HG03066 (cell line): ENCODE data around the gene RNPS1.

Source experiments
- ATAC-seq: cut with Tn5 transposase; IDR thresholded peaks from one replicate; pipeline ENCODE4 v1.9.1; 2021; ENCODE audit warnings: low read depth; ENCODE audit not compliant: unreplicated experiment

RNPS1 gene

GRCh38 chr16:2267913-2268666 is at the start of gene RNPS1:
Gene RNPS1, minus strand, starts transcription at chr16:2268126. Its CDS starts 3,483 bp downstream, at chr16:2264643.
- ATAC-seq, result peak; percentile 63

- no peak for ATAC-seq
Observed at GRCh38 chr16:2317231-2318020, 49.5 kb upstream of the RNPS1 start.

- no peak for ATAC-seq
Observed at GRCh38 chr16:2308089-2308962, 40.4 kb upstream of the RNPS1 start.

DNA sequence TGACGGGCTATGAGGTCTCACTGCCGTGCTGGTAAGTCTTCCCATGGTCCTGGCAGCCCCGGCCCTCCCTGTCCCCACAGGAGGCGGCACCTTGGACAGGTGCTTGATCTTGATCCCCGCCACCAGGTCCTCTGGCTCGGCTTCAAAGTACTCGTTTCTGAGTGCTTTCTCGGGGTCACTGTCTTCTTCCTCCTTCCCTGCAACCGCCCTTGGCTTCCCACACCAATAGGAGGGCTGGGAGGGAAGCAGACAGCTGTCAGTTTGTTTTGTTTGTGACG is 31.9 kb upstream of the RNPS1 start:
- ATAC-seq, result no peak

- ATAC-seq, result no peak
Observed at GRCh38 chr16:2299121-2299914, 31.4 kb upstream of the RNPS1 start.

DNA sequence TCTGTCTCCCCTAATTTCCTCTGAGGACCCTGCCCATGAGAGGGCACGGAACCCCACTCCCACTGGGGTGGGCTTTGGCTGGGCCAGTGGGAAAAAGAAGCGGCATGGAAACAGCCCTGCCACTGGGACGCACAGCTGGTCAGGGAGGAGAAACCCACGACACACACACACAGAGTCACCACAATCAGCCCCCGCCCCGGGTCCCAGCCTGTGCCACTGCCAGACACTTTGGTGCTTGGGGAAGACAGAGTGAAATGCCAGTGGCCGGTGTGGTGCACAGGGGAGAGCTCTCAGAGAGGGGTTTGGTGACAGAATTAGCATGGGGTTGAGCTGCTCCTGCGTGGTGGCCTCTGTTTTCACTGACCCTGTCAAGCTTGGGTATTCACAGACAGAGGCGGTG is 30.7 kb upstream of the RNPS1 start:
- ATAC-seq, result no peak

- no peak for ATAC-seq
Observed at GRCh38 chr16:2297506-2297860, 29.6 kb upstream of the RNPS1 start.

DNA sequence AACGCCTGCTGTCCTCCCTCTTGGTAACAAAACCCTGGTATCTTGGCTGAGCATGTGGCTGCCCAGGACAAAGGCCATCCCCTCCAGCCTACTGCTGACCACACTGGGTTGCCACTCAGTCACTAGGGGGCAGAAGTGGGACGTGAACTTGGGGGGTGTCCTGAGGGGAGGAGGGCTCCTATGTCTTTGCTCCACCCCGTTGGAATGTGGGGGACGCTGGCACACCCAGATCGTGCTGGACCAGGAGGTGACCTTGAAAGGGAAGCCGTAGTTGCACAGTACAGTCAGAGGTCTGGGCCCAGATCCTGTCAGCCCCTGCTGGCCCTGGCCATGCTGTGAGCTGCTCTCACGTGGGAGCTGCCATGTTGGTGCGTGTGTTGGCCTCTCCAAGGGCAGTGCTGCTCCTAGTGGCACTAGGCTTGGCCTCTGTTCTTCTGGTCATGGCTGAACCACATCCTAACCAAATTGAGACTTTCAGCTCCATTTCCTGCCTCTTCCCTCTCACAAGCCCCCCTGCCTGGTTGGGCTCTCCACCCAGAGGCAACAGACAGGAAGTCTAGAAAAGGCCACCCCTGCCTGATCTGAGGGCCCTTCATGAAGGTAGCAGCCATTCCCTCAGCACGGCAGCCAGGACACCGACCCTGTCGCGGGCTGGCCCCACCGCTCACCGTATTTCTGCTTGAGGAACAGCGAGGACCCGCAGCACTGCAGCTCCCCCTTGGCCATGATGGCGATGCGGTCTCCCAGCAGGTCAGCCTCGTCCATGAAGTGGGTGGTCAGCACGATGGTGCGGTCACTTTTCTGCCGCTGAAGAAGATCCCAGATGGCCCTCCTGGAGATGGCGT is 29.0 kb upstream of the RNPS1 start:
- ATAC-seq, result no peak

- ATAC-seq, result peak; percentile 83
Observed at GRCh38 chr16:2295056-2295798, 27.3 kb upstream of the RNPS1 start.

- ATAC-seq, result no peak
Observed at GRCh38 chr16:2292221-2292620, 24.3 kb upstream of the RNPS1 start.

DNA sequence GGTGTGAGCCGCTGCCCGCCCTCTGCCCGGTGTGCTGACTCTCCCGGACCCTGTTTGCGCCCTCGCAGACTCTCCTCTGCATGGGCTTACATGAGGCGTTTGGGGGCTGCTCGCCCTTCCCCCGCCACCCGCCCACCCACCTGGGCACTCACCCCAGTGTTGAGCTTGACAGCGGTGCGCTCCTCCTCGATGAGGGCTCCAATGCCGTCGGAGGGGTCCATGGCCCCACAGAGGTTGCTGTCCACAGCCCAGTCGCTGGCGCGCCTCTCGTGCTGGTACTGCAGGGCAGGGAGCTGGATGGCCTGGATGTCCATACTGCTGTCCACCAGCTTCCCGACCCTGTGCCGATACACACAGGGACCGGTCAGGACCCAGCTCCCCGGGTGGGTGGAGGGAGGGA is 21.4 kb upstream of the RNPS1 start:
- no peak for ATAC-seq

GRCh38 chr16:2288726-2289125 is 20.8 kb upstream of the RNPS1 start:
- ATAC-seq, result no peak

- ATAC-seq, result no peak
Observed at GRCh38 chr16:2287916-2288547, 20.1 kb upstream of the RNPS1 start.

- no peak for ATAC-seq
Observed at GRCh38 chr16:2286550-2286949, 18.6 kb upstream of the RNPS1 start.

- no peak for ATAC-seq
Observed at GRCh38 chr16:2285731-2286191, 17.8 kb upstream of the RNPS1 start.

GRCh38 chr16:2284797-2285576 is 17.1 kb upstream of the RNPS1 start:
- no peak for ATAC-seq

GRCh38 chr16:2284001-2284770 is 16.3 kb upstream of the RNPS1 start:
- no peak for ATAC-seq
